Activated gamma-delta T cell (primary cell): ENCODE data around the gene NRP2.

Experiments used
- DNase-seq: peaks from one replicate; lab custom pipeline; 2025; lab: John Stamatoyannopoulos, UW

The NRP2 gene

DNA sequence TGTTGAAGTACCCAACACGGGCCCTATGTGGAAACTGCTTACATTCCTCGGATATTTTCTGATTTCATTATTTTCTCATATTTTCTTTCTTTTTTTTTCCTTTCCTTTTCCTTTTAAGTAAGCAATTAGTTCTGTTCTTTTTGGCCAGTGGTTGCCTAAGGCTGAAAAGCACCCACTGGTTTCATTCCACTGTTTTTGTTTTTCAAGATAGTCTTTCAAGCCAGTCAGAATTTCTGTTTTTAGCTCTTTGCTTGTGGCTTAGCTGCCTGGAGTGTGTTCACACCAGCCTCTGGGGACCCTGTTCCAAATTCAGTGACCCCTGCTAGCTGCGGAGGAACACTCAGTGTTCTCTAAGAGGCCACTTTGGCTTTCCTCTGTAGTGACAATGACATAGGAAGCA lies 73.6 kb downstream of the NRP2 start:
- DNase-seq: no peak

- DNase-seq: no peak
Measured at GRCh38 chr2:205757271-205757670, 75.0 kb downstream of the NRP2 start.

DNA sequence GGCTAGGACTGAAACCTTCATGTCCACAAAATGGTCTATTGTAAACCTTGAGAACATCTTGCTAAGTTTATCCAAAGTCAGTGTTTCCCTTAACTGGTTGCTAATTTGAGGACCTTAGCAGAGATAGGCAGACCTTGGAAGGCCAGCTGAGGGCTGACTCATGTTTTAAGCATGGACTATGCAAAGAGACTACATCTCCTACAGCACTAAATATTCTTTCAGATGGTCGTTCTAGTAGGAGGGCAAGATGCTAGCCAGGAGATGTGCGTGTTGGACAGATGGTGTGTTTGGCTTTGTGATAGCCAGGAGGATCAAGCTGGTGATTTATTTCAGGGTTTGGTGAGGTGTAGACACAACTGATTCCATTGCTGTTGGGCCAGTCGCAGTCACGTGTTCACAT lies 75.8 kb downstream of the NRP2 start:
- no peak for DNase-seq

DNA sequence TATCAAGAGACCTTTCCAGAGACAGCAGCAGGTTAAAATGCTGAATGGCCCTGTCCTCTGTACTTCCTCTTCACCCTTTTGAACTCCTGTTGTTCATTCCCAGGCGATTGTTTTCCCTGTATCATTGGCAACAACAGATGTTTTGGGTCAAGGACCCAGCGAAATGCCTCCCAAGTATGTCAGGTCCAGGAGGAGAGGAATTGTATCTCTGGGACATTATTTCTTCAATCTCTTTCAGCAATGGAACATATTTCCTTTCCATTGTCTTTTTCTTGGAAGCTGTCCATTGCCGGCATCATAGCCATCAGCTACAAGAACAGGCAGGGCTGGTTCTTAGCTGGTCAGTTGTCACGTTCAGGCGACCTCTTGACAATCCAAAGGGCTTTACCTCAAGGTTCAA lies 76.2 kb downstream of the NRP2 start:
- no peak for DNase-seq

DNA sequence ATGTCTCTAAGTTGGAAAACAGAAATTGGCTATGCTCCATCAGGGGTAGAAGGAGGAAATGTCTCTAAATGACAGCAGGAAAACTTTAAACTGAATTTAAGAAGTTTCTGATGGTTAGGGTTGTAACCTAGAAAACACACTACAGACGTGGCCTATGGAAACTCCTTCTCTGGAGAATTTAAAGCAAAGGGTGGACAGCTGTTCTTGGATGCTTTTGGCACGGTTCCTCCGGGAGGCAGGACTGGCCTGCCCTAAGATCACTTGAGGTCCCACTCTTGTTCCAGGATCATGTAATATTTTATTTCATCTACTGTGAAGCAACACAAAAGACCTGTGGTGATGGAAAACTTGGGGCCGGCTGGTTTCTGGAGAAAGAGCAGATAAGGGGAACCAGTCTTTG lies 77.0 kb downstream of the NRP2 start:
- DNase-seq: no peak

- no peak for DNase-seq
Measured at GRCh38 chr2:205759732-205760131, 77.4 kb downstream of the NRP2 start.

DNA sequence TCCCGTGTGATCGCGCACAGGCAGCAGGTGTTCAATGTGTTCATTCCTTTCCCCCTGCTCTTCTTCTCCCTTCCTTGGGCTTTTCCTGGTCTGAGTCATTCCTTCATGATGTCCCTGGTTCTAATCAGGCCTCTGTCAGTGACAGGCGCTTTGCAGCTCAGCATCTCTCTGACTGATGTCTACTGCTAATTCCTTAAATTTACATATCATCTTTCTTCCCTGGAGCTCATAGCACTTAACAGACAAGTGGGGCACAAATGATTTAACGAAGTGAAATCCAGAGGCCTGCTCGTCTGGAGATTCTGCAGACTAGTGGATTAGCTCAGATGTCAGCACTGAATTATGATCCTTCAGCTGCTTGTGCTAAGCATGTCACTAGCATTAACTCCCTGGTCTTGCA lies 77.9 kb downstream of the NRP2 start:
- no peak for DNase-seq

DNA sequence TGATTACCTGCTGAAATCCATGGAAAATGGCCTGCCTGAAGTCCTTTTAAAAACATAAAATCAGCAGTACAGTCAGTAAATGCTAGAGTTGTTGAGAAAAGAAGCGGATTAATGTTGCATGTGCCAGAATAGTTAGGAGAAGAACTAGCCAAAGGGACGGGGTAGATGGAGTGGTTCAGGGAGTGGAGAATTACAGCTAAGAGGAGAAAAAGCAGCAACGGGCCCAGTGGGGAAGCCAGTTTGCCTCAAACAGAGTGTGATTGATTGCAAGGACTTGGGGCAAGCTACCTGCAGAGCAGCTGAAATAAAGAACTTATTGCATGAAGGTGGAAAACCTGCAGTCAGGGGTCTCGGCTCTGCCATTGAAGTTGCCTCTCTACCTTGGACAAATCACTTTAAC lies 79.1 kb downstream of the NRP2 start:
- no peak for DNase-seq

DNA sequence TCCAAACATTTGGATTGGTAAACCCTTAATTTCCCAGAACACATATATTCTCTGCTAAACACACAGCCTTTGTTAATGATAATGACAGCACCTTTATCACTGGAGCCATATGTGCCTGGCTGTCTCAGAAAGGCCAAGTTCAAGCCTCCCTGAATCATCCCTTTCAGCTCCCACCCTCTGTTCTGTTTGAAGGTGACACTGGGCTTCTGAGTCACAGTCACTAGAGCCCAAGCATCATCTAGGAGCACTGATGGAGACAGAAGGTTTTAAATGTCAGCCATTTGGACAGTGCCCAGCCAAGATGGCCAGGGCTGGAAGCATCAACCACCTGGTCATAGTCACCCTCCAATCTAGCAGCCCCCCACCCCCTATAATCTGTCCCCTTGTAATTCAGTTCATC lies 80.6 kb downstream of the NRP2 start:
- no peak for DNase-seq

- DNase-seq: peak; percentile 14
Measured at GRCh38 chr2:205763708-205764211, 81.5 kb downstream of the NRP2 start.

DNA sequence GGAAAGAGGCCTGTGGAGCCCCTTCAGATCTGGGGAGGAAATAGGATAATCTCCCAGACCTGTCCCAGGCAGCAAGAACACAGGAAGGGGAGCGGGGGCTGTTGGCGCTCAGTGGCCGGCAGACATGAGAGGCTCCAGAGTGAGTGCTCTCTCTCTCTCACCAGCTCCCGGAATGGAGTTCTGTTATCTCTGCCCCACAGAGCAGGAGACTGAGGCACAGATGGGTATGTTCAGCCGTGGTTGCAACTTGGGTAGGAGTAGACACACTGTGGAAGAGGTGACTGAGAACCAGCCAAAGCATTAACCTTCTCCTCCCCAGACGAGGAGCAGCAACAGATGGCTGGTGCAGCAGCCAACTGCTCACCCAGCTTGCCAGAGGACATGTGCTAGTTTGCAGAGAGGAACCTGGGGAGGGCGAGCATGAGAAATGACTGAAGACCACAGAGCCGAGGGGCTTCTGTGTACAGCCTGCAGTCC lies 82.0 kb downstream of the NRP2 start:
- no peak for DNase-seq

- DNase-seq: no peak
Measured at GRCh38 chr2:205765151-205765550, 82.8 kb downstream of the NRP2 start.

- no peak for DNase-seq
Measured at GRCh38 chr2:205766779-205767359, 84.6 kb downstream of the NRP2 start.

- no peak for DNase-seq
Measured at GRCh38 chr2:205767617-205768016, 85.3 kb downstream of the NRP2 start.

DNA sequence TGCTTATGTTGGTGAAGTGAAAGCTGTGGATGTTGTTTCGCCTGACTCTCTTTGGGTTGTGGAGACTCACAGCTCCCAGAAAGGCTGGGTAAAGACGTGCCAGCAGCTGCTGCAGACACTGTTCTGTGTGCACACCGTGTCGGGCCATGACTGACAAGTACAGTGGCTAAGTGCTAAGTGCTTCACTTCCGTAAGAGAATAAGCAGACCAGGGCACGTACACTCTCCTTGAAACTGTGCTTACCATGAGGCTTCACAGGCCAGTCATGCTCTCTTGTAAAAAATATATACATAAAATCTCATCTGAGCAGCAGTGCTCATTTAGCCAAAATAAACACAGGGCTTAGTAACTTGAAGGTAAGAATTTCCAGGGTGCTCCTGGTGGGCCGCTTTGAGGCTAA lies 86.0 kb downstream of the NRP2 start:
- no peak for DNase-seq

DNA sequence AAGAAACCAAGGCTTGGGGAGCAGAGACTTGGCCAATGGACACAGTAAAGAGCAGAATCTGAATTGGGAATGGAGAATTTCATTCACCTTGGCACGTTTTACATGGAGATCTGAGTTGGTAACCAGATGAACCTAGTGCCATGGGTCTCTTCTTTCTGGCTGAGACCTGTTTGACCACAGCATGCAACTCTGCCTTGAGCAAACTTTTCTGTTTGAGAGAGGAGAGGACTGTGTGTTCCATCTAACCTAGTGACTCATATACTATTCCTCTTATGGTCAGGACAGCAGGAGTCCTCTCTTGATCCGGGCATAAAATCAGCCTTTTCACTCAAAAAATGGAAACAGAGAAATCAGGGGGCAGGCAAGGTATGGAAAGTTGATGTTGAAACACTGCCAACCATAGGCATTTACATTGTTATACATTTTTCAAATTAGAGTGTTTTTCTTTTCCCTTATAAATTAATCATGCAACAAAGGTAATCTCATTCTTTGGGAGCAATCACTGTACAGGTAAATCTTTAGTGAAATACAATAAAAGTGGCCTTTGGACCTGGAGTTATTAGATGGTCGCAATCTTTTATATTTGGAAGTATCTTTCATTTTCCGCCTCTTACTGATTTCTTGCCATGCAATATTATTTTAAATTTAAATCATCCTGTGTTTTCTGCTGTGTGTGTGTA lies 86.7 kb downstream of the NRP2 start:
- no peak for DNase-seq

GRCh38 chr2:205769495-205769850 lies 87.2 kb downstream of the NRP2 start:
- no peak for DNase-seq

DNA sequence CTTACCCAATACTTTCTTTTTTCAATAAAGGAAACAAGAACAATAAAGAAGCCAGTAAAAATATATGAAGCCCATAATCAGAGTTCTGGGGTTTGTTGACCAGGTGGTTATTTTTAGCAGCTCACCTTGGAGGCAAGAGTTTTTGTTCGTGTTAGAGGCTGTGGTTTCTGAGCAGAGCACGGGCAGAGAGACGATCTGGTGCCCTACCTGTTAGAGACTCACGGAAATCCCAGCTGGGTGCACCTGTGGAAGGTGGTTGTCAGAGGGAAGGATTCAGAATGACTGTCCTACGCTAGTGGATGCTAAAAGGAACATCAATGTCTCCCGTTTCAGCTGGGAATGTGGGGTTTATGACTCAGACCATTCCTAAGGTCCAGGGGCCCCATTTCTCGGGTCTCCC lies 87.6 kb downstream of the NRP2 start:
- DNase-seq: no peak

GRCh38 chr2:205770577-205770976 lies 88.3 kb downstream of the NRP2 start:
- DNase-seq: no peak

- no peak for DNase-seq
Measured at GRCh38 chr2:205771031-205771430, 88.7 kb downstream of the NRP2 start.

GRCh38 chr2:205771666-205772065 lies 89.4 kb downstream of the NRP2 start:
- no peak for DNase-seq

- no peak for DNase-seq
Measured at GRCh38 chr2:205772983-205773382, 90.7 kb downstream of the NRP2 start.

DNA sequence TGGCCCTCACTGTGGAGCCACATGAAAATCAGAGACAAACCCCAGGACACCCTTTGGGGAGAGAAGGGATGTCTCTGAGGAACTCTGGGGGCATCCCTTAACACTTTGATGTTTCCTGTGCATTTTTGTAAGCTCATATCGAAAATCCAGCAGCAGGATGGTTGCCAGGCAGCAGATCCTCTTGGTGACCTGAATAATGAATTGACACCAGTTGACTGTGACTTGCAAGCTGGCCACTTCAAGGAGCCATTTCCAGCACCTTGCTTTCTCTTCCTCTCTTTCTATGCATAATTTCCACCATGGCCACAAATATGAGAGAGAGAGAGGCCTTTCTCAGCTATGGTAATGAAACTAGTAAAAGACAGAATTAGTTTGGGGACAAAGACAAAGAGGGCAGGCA lies 91.7 kb downstream of the NRP2 start:
- DNase-seq: no peak
